Stimulated activated CD8-positive, alpha-beta memory T cell treated with anti-CD3 and anti-CD28 coated beads, Interleukin-15, amount 100 ng/mL, for 24 hours (primary cell): ENCODE data around the gene TMEM30B.
A peak's percentile ranks its signal among the peaks of the same experiment; 100 is the strongest.
"Not testable (repeated sequence)": the region's sequence is repeated elsewhere in the genome, so short reads cannot be mapped to it uniquely, and the experiment has no call there.

Source experiments
- DNase-seq: peaks from one replicate; pipeline ENCODE4 v3.0.0-alpha.2; 2020; ENCODE audit warnings: low read depth

The TMEM30B gene

GRCh38 chr14:61281186-61281947 is at the start of gene TMEM30B:
TMEM30B (minus strand) TSS chr14:61281338; CDS start chr14:61281147, 191 bp downstream.
- no peak for DNase-seq

DNA sequence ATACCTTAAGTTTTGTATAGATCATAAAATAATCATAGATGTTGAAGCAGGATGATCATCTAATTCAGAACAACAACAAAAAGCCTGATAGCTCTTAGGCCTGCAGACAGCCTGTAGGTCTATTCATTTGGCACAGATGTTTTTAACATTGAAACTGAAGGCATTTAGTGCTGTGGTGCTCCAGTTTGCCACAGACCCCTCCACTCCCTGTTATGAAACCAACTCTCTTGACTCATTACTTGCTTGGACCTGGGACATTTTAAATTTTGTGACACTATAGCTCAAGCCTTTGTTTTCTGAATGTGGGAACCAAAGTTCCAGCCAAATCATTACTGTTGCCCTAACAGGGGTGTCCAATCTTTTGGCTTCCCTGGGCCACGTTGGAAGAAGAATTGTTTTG is 49.4 kb upstream of the TMEM30B start:
- no peak for DNase-seq

GRCh38 chr14:61329478-61330051 is 48.4 kb upstream of the TMEM30B start:
- DNase-seq: no peak

DNA sequence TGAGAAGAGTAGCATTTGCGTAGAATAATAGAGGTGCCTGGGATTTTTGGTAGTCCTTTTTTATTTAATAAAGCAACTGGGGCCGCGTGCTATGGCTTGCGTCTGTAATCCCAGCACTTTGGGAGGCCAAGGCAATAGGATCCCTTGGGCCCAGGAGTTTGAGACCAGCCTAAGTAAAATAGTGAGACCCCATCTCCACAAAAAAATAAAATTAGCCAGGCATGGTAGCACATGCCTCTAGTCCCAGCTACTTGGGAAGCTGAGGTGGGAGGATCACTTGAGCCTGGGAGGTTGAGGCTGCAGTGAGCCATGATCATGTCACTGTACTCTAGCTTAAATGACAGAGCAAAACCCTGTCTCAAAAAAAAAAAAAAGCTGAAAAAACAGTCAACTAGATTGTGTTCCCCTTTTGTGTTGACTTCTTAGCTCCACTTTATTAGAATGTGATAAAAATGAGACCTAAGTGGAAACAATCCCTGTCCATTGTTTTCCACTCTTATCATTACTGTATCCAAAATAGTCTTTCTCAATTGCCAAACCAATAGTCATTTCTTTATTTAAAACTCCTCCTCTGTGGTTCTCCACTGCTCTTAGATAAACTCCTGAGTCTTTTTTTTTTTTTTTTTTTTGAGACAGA is 47.6 kb upstream of the TMEM30B start:
- DNase-seq: no peak

- no peak for DNase-seq
Measured at GRCh38 chr14:61326847-61327246, 45.7 kb upstream of the TMEM30B start.

DNA sequence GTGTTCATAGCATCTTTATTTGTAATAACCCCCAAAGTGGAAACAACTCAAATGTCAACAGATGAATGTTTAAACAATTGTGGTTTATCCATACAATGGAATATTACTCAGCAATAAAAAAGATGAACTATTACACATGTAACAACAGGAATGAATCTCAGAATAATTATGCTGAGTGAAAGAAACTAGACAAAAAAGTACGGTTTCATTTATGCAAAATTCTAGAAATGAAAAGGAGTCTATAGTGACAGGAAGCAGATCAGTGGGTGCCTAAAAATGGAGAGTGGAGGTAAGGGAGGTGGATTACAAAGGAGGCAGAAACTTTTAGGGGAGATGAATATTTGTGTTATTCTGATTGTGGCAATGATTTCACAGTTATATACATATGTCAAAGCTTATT is 45.0 kb upstream of the TMEM30B start:
- DNase-seq: no peak

- DNase-seq: no peak
Measured at GRCh38 chr14:61325166-61325565, 44.0 kb upstream of the TMEM30B start.

GRCh38 chr14:61323970-61324369 is 42.8 kb upstream of the TMEM30B start:
- no peak for DNase-seq

- no peak for DNase-seq
Measured at GRCh38 chr14:61322799-61323290, 41.7 kb upstream of the TMEM30B start.

GRCh38 chr14:61322011-61322798 is 41.1 kb upstream of the TMEM30B start:
- DNase-seq: no peak

DNA sequence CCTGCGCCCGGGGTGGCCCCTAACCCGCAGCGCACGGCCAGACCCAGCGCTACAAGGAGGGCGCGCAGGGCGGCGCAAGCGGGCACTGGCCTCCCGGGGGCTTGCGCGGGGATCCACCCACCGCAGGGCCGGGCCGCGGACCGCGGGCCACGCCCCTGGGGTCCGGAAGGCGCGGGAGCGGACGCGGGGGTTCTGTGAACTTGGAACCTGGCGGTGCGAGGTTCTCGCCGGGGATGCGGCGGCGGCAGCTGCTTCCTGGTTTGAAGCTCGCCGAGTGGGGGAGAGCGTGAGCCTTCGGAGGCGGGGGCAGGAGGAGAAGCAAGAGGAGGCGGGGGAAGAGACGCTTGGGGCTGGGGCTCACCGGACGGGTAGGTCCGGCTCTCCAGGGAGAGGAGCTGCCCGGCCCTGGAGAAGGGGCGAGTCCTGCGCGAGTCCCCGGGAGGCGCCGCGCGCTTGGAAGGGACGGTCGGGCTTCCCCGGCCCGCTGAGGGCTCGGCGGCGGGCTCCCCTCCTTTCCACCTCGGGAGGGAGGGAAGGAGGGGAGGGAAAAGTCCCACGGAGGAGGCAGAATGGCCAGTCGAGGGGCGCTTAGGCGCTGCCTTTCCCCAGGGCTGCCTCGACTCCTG is 40.4 kb upstream of the TMEM30B start, which contains the start of gene PRKCH:
Gene PRKCH (plus strand): TSS at position 195 of the 626 bp plus-strand sequence. CDS start 523 bp downstream, outside the sequence.
- peak; percentile 59 for DNase-seq

DNA sequence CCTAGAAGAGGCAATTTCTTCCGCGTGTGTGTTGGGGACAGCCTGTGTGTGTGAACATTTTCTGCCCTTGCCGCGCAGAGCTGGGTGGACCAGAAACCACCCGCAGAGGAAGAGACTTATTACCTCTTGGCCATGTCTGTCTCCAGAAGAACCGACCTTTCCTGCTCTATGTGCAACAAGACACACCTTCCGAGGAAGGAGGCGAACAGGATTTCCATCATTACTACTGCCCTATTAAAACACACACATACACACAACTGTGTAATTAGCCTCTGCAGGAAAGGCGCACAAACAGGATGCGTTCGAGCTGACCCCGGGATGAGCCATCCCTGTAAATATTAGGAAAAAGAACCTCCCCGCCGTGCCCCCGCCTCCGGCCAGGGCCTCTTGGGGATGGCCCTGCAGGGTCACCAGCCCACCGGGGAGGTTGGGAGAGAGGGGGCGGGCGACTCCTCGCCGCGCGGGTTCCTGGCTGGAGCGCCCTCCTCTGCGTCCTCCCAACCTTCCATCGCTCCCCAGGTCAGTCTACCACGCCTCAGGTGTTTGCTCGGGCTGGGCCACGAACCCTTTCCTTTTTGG is 39.8 kb upstream of the TMEM30B start:
- DNase-seq: no peak

GRCh38 chr14:61320170-61320569 is 39.0 kb upstream of the TMEM30B start:
- not testable (repeated sequence) for DNase-seq

GRCh38 chr14:61319706-61320105 is 38.6 kb upstream of the TMEM30B start:
- no peak for DNase-seq

DNA sequence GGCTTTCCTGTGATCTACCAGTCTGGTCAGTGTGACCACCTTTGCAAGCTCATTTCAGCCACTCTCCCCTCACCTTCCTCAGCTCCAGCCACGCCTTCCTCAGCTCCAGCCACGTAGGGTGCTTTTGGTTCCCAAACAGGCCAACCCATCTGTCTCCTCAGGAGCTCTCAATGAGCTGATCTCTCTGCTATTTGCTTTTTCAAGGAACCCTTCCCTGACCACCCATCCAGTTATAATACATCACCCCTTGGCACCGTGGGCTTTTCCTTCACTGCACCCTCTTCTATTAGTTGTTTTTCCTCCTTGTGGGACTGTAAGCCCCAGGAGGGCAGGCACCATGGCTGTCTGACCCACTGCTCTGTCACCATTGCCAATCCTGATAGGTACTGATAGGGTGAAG is 37.9 kb upstream of the TMEM30B start:
- no peak for DNase-seq

DNA sequence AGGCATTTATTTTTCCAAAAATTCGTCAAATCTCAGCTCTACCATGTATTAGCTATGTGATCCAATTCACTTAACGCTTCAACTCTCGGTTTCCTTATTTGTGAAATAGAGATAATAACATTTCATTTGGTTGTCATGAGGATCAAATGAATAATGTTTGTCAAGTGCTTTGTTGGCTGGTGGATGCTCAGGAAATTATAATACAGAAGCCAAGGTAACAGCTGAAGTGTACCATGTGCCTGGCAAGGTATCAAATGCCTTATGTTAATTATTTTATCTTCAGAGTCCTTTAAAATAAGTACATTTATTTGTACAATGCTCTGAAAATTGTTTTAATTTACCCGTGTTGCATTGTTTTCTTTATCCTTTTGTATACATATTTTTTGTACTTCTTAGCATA is 34.2 kb upstream of the TMEM30B start:
- no peak for DNase-seq

GRCh38 chr14:61308701-61309100 is 27.6 kb upstream of the TMEM30B start:
- DNase-seq: not testable (repeated sequence)

GRCh38 chr14:61308198-61308597 is 27.1 kb upstream of the TMEM30B start:
- DNase-seq: no peak

DNA sequence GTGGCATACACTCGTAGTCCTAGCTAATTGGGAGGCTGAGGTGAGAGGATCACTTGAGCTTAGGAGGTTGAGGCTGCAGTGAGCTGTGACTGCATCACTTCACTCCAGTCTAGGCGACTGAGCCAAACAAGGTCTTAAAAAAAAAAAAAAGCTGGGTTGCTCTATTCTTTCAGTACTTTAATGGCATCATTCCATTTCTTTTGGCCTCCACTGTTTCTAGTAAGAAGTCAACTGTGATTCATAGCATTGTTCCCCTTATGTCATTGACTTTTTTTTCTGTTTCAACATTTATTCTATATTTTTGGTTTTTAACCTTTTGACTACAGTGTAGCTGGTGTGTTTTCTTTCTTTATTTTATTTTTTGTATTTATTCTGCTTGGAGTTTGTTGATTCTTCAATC is 23.6 kb upstream of the TMEM30B start:
- DNase-seq: no peak

DNA sequence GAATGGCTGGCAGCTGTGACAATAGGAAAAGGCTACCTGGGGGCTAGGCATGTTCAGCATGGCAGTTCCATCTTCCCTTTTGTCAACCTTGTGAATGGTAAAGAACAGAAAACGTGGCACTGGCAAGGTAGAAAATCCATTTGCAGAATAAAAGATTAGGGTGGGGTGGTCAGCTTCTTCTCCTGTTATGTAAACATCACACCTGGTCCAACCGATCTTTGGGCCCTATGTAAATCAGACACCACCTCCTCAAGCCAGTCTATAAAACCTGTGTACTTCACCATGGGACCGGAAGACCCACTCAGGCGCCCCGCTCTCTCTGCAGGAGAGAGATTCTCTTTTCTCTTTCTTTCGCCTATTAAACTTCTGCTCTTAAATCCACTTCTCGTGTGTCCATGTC is 19.6 kb upstream of the TMEM30B start:
- DNase-seq: no peak

GRCh38 chr14:61300209-61300608 is 19.1 kb upstream of the TMEM30B start:
- DNase-seq: no peak
